GM19099 (cell line): ENCODE results near the gene NPHP1.

Experiments
- POLR2A ChIP-seq: IDR thresholded peaks from 3 replicates; pipeline ENCODE4 v1.6.1; 2011; ENCODE audit warnings: low read depth; ENCODE audit not compliant: insufficient read length; ENCODE audit errors: extremely low read depth

Gene NPHP1

DNA sequence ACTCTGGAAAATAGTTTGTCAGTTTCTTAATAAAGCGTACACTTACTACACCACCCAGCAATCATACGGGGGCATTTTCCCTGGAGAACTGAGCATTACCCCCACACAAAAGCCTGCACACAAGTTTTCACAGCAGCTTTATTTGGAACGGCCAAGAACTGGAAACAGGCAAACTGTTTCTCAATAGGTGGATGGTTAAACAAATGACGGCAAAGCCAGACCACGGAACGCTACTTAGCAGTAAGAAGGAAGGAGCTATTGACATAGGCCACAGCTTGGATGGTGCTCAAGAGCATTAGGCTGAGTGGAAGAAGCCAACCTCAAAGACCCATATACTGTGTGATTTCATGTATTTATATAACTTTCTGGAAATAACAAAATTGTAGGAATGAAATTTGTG, 98.2 kb downstream of the NPHP1 start:
- TF ChIP-seq POLR2A = no peak

DNA sequence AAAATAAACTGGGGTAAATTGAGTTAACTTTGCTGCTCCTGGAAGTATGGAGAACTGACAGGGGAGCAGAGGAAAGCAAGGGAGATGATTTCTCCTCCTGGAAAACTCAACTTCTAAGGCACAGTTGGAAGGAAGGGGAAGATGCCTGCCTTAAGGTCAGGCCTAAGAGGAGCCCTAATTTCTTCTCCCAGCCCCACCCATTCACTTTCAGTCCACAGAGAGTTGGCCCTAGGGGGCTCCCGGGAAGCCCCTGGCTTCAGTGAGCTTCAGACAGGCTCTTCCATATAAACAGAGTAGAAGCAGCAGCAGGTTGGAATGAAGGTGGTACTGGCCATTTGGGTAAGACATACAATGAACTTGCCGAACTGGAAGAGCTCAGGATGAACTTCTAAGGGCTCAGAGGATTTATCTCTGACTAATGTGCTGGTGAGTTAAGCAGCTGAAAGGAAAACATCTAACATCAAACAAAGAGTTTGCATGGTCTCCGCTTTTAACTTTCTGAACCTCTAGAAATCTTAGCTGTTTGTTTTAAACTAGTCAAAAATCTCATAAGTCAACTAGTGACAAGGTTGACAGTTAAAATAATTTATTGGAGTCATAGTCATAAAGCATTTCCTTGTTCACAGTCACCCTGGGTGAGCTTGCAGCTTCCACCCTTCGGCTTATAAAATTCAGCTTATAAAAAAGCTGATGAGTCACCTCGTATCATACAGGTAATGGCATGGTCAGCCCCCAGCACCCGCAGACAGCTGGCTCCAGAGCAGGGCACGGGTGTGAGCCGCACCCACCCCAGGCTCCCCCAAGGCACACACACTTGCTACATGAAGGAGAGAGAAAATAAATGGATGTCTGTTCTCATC, 99.0 kb downstream of the NPHP1 start:
- no peak for TF ChIP-seq POLR2A

DNA sequence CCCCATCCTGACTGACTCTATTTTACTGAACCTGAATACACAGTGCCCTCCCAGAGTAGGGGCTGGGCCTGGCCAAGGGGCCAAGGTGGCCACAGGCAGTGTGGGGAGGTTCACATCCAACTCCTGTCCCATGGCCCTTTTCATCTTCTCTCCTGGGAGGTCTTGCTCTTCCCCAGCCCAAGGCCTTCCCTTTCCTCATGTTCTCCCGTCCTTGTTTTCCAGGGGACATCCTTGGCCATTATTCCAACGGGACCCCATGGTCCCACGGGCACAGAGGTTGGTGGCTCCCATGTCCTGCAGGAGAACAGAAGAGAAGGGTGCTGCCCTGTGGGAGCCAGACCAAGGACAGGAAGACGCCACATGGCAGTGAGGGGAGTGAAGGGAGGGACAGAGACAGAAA, 99.6 kb downstream of the NPHP1 start:
- no peak for TF ChIP-seq POLR2A

DNA sequence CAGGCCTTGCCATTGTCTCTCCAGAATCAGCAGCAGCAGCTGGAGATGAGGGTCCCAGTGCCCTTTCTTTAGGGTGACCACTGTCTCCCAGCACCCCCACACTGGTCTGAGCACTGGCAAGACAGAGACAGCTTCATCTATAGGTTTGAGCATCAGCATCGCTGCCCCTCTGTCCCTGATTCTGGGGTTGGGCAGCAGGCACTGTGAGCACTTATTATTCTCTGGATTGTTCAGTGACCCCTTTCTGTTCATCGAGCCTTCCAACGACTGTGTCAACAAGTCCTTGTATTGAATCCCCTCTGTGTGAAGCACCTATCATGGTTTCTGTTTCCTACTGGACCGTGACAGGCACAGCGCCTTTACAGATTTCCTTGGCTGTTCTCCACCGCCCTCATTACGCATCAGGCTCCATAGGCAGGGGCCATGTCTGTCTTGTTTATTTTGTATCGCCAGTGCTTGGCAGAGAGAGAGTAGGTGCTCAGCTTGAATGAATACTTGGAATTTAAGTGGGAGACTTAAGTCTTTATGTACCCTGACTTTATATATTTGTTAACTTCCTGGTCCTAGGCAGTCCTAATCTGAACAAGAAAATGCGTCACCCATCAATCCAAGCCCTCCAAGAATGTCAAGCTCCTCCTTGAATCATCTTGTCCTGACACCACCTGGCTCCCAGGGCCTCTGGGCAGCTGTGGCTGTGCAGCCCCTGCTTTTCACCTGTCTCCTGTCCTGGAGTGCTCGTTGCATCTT, 100.6 kb downstream of the NPHP1 start:
- TF ChIP-seq POLR2A = no peak

DNA sequence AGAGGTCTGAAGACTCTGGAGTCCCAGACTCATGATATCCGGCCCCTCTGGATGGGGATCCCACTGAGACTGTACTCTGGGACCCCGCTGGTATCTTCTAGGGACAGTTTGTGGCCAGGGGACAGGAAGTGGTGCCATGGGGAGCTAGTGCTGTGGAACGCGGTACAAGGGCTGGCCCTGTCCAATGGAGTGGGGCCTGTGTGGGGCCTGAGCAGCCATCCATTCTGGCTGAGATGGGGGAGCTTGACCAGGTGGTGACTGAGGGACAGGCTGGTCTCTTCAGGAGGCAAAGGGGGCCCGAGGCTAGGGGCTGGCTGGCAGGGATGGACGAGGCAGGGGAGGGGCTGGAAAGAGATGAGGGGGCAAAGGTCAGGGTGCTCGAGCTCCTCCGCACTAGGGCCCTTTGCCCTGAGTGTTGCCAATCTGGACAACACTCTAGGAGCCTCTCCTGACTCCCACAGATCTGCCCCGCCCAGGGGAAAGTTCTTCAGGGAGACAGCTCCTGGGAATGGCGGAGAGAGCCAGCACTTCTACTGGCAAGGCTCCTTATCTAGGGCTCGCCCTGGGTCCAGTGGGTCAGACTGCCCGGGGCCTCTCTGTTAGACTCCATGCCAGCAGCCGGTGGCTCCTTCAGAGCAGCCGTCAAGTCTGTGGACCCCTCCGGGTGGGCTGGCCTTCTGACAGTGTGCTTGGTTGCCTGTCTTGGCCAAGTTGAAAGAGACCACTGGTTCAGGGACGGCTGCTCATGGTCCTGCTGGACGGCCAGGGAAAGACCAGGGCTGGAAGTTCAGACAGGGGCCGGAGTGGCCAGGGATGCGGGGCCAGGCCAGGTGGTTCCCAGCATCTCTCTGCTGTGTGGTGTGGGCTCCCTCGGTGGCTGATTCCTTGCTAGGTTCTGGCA, 101.5 kb downstream of the NPHP1 start:
- TF ChIP-seq POLR2A = no peak

DNA sequence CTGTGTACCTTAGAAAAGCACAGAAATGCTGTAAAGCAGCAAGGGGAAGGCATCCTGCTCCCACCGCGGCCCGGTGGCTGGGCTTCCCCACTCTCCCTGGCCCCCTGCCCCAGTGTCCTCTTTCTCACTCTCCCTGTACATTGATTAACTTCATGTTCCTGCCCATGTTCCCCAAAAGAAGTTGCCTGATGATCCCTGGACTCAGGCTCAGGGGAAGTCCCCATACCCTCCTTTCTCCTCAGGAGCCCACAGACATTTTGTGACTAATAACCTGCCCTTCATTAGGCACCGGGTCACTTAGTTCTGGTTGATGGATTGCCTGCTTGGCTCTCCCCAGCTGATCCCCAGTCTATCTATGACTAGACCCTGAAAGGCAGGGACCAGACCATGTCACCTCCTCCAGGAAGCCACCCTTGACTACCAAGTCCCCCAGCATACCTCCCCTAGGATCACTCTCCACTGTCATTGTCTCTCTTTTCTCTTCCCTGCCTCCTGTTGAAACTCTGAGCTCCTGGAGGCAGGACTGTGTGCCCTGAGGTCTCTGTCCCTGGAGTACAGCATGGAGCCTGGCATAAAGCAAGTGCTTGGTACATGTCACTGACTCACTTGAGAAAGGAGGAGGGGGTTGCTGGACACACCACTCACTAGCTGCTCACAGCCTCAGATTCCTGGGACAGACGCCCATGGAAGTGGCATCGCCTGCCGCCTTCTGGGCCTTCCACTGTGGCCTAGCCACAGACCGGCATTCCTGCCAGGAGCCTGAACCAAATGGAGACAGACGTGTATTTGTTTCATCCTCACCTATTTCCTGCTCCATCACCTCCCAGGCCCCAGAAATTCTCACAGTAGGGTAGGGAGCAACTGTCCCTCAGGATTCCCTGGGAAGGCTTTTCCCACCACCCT, 102.7 kb downstream of the NPHP1 start:
- TF ChIP-seq POLR2A = no peak

DNA sequence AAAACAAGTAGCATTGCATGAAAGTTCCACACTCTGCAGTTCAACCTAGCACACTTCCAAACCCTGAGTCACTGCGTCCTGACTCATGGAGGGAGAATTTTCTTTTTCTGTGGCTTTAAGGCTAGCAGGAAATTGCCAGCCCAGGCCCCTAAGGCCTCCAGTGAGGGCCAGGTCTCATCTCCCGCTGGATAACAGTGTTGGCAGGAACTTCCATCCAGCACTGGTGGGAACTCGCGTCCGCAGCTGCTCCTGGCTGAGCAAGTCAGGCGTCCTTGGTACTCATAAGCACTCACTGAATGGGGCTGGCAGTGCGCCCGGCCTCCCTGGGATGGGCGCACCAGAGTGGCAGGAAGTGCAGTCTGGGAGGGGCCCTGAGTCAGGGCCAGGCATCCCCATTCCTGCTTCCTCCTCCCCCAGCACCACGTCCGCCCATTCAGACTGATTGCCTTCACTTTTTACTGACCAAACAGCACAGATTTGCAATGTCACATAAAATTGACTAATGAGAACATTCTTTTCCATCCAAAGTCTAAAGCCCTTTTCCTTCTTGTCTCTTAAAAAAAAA, 103.5 kb downstream of the NPHP1 start:
- TF ChIP-seq POLR2A = no peak

DNA sequence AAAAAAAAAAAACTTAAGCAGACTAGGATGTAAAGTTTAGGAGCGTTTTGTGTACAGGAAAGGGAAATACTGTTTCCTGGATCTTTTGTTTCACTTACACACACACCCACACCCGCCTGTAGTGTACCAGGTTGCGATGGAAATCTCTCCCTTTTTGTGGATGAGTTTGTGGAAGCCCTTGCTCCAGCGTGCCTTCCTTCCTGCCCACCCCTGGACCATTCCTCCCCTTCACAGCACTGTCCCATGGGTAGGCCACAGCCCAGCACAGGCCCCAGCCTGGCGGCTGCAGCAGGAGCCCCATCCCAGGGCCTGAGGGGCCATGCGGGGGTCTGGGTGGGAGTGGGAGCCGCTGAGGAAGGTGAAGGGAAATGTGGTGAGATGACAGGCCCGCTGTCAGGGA, 104.3 kb downstream of the NPHP1 start:
- no peak for TF ChIP-seq POLR2A

DNA sequence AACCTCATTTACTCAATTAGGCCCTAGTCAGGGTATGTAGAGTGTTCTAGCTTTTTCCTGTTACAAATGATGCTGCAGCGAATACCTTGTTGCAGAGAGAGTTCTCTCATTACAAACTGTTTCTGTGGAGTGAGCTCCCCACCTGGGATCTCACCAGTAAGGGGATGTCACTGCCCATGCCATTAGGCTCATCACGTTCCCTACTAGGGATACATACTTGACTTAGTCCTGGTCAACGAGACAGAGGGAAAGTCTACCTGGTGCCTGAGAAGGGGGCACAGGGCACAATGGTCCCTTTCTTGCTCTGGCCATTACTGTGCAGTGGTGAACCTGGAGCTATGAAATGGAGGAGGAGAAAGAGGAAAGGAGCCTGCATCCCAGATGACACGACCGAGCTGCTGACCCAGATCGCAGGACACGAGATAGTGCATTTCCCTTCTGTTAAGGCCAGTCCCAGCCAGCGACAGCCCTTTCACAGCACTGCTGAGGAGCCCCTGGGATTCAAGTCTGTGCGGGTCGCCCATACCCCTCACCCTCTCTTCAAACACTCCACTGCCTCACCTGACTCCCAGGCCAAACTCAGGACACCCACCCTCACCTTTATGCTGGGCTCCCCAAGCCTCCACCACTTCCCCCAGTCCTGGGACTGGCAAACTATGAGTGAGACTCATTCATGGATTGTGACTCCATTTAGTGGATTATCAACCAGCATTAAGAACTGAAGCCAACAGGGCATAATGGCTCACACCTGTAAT, 105.2 kb downstream of the NPHP1 start:
- no peak for TF ChIP-seq POLR2A

DNA sequence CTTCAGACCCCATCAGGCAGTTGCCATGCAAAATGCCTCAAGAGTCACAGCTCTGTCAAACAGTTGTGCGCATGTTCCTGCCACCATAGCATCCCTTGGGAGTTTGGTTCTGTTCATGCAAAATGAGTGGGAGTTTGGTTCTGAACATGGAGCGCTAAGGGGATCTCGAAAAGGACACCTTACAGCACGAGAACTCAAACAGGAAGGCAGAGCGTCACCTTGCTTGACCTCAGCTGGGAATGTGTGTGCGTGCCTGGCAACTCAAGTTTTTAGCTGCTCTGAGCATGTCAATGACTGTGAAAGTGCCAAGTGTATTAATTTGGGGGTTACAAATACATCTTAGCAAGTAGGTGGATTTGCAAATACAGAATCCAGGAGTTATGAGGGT, 105.8 kb downstream of the NPHP1 start:
- TF ChIP-seq POLR2A = no peak

DNA sequence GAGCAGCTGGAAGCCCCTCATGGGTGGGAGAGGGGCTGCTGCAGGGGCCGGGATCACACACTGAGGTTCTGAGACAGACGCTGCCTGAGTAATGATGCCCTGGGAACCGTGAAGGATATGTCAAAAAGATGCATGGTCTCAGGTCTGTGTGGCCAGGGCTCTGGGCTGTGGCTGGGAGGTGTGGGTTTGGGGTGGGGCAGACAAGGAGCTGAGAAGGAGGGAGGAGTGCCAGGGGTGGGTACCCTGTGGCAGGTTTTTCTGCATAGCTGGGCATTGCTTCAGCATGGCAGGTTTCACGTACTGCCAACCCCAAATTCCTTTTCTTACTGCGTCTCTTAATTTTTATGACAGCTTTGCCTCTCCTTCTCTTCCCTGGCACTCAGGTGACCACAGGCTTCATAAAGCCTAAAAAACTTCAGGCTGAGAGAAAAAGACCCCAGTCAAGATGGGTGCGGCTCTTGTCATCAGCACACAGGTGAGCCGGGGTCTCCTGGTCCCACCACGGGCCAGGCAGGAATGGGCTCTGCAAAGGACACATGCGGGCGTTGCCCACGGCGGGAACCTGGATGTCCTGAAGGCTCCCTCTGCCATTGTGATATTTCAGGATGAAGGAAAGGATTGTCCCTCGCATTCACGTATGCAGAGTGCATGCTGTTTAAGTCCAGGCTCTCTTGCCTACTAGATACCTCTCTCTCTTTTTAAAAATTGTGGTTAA, 107.2 kb downstream of the NPHP1 start:
- TF ChIP-seq POLR2A = no peak

DNA sequence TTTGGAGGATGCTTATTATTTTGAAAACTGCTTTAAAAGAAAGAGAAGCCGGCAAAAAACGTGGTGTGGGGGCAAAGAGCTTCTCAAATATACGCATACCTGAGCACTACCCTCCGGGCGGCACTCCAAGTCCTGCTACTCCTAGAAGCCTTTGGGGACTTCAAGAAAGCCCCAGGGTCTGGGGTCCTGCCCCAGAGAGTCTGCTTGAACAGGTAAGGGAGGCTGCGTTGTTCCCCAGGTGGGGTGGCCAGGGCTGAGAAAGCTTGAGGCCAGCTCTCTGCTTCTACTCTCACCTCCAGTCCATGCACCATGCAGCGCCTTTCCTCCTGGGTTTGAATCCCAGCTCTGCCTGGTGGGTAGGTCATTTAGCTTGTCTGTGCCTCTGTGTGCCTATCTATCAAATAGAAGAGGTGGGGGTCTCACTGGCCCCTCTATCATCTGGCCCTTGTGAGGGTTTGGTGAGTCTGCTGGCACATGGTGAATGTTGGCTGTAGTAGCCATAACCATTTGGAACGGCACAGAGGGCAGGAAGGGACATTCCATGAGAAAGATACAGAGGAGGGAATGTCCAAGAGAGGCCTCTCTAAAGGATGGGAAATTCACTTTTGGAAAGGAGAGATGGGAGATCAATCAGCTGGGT, 108.7 kb downstream of the NPHP1 start:
- no peak for TF ChIP-seq POLR2A
